Neutrophil (primary cell): ENCODE results near the gene NOP14.

Experiments
- H3K27ac ChIP-seq: fragments of 200-600 bp; sonication (generic); 2 replicates; pipeline ENCODE4 v1.5.1; 2016; ENCODE audit warnings: mild to moderate bottlenecking, moderate library complexity
- H3K27me3 ChIP-seq: fragments of 200-600 bp; sonication (generic); 2 replicates; pipeline ENCODE4 v1.6.0; 2016; ENCODE audit warnings: mild to moderate bottlenecking
- H3K36me3 ChIP-seq: fragments of 200-600 bp; sonication (generic); 2 replicates; pipeline ENCODE4 v1.5.1; 2017
- H3K4me1 ChIP-seq, 2 experiments: fragments of 200-600 bp in 1 of 2; sonication (generic) in 1 of 2; 1 replicate in 1 of 2; 2 replicates in 1 of 2; pipeline versions ENCODE4 v1.5.1 to v1.6.1; 2013 to 2016; ENCODE audit warnings: low read depth in 1 of 2, low read length in 1 of 2, mild to moderate bottlenecking in 1 of 2, moderate library complexity in 1 of 2; ENCODE audit not compliant: control insufficient read depth in 1 of 2, insufficient read depth in 1 of 2
- H3K4me3 ChIP-seq, 2 experiments: fragments of 200-600 bp in 1 of 2; sonication (generic) in 1 of 2; 1 replicate in 1 of 2; 2 replicates in 1 of 2; pipeline ENCODE4 v1.5.1; 2013 to 2016; ENCODE audit warnings: low read depth in 1 of 2, low read length in 1 of 2, mild to moderate bottlenecking in 1 of 2, moderate library complexity in 1 of 2
- H3K9me3 ChIP-seq: fragments of 200-600 bp; sonication (generic); 2 replicates; pipeline ENCODE4 v1.5.1; 2016
- TF ChIP-seq, protein P1 (sequence below): fragments of 200-600 bp; sonication (generic); IDR thresholded peaks from 2 replicates; pipeline ENCODE4 v1.5.1; 2016; ENCODE audit warnings: antibody characterized with exemption

Gene NOP14

DNA sequence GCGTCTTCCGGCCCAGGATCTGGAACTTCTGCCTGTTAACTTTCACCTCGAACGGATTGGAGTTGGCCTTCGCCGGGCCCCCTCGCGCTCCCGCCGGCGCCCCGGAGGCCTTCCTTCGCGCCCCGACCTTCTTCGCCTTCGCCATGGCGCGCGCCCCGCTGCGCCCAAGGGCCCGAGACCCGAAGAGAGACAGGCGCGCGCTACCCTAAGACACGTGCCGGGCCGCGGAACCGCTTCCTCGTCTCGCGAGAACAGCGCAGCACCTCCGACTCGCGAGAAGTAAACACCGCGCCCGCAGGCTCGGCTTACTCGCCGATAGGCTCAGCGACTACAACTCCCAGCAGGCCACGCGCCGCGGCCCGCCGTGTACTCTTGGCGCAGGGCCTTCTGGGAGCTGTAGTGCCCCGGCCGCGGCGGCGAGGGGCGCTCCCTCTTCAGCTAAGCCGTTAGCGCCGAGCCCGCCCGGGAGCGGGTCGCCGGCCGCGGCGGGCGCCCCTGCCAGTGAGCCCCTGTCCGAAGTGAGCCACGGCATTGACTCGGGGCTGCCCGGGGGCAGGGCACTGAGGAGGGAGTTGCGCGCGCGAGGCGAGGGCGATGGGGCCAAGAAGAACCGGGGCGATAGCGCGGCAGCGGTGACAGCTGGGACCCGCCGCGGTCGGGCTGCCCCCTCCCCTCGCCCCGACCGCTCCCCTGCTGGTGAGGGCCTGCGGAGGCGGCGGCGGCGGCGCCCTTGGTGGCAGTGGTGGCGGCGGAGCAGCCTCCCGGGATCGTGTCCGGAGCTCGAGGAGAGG, at the start of gene NOP14, which contains the start of gene GRK4:
Gene NOP14, minus strand, starts transcription at position 232 of the 791 bp plus-strand sequence. Its CDS starts 87 bp downstream, at position 145.
Gene GRK4, plus strand, starts transcription at position 397 of the 791 bp plus-strand sequence. CDS start 500 bp downstream, outside the sequence.
- Histone ChIP-seq H3K36me3 (no peaks in the 10 kb centered on the region), H3K27me3 (peaks cover 14% of the 10 kb centered on the region), H3K4me3 (peak within 1 kb of the TSS; percentile 91 to 95), H3K9me3 (no peaks in the 10 kb centered on the region), H3K27ac (peak within 1 kb of the TSS; percentile 68), H3K4me1 (peaks cover 24 to 27% of the 10 kb centered on the region in 2 experiments)
- TF ChIP-seq, protein P1, sequence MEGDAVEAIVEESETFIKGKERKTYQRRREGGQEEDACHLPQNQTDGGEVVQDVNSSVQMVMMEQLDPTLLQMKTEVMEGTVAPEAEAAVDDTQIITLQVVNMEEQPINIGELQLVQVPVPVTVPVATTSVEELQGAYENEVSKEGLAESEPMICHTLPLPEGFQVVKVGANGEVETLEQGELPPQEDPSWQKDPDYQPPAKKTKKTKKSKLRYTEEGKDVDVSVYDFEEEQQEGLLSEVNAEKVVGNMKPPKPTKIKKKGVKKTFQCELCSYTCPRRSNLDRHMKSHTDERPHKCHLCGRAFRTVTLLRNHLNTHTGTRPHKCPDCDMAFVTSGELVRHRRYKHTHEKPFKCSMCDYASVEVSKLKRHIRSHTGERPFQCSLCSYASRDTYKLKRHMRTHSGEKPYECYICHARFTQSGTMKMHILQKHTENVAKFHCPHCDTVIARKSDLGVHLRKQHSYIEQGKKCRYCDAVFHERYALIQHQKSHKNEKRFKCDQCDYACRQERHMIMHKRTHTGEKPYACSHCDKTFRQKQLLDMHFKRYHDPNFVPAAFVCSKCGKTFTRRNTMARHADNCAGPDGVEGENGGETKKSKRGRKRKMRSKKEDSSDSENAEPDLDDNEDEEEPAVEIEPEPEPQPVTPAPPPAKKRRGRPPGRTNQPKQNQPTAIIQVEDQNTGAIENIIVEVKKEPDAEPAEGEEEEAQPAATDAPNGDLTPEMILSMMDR, result peak; percentile 65

- Histone ChIP-seq H3K9me3 (no peaks in the 10 kb centered on the region), H3K27ac (no peak overlapping the region), H3K4me1 (no peaks in the 10 kb centered on the region), H3K36me3 (no peaks in the 10 kb centered on the region), H3K27me3 (no peaks in the 10 kb centered on the region), H3K4me3 (no peak overlapping the region)
- TF ChIP-seq, protein P1, result no peak
These were observed 48.4 kb upstream of the NOP14 start for GRCh38 chr4:3011456-3012220.

- Histone ChIP-seq H3K27ac (no peak overlapping the region), H3K36me3 (no peaks in the 10 kb centered on the region), H3K4me3 (no peak overlapping the region), H3K9me3 (no peaks in the 10 kb centered on the region), H3K4me1 (no peaks in the 10 kb centered on the region), H3K27me3 (no peaks in the 10 kb centered on the region)
- TF ChIP-seq, protein P1, result no peak
These were observed 47.8 kb upstream of the NOP14 start for GRCh38 chr4:3010998-3011397.

DNA sequence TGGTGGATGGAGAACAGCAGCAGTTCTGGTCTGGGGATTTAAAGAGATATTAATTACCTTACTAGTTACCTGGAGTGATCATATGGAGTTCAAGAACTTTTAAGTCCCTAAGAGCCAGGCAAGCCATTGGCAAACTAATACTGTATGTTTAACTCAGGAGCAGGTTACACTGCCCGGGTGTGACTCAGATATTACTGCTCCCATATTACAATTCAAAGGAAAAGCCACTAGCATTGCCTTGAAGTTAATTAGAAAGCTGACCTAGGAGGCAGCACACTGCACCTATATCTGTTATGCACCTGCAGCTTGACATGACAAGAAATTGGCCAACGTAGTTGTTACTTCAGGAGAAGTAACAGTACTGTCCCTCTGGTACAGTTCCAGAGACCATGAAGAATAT, 47.4 kb upstream of the NOP14 start:
- no peaks in the 10 kb centered on the region for H3K4me1 ChIP-seq
- TF ChIP-seq, protein P1, result no peak
- no peaks in the 10 kb centered on the region for H3K27me3 ChIP-seq
- H3K9me3 ChIP-seq, result no peaks in the 10 kb centered on the region
- H3K27ac ChIP-seq, result no peak overlapping the region
- H3K36me3 ChIP-seq, result no peaks in the 10 kb centered on the region
- H3K4me3 ChIP-seq, result no peak overlapping the region

DNA sequence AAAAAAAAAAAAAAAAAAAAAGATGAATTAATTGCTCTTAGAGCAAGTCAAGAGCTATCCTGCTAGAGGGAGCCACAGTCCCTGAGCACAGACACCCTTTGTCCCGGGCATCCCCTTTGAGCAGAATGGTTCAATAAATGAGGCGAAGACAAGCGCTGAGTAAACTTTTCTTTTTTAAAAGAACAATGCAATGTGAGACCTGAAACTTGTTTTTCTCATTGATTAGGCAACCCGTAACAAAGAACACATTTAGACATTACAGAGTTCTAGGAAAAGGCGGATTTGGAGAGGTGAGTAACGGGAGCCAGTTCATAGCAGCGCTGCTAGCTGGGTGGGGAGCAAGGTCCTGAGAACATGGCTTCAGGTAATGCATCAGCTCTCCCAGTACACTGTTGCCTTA, 46.2 kb upstream of the NOP14 start:
- TF ChIP-seq, protein P1, result no peak

More for the DNA sequence above, 46.2 kb upstream of the NOP14 start:
- Histone ChIP-seq H3K36me3 (no peaks in the 10 kb centered on the region), H3K27me3 (no peaks in the 10 kb centered on the region), H3K4me3 (no peak overlapping the region), H3K9me3 (no peaks in the 10 kb centered on the region), H3K27ac (no peak overlapping the region), H3K4me1 (no peaks in the 10 kb centered on the region)
